Activated T-helper 1 cell treated with Interleukin-2 at 50 U/mL for 16 hours (primary cell): ENCODE data around the gene TMPRSS6.

Experiments used
- DNase-seq: peaks from one replicate; pipeline ENCODE4 v3.0.0-alpha.2; 2020; ENCODE audit warnings: low read depth

Gene TMPRSS6

GRCh38 chr22:37065961-37066360, 43.6 kb downstream of the TMPRSS6 start:
- DNase-seq, result no peak

GRCh38 chr22:37065180-37065579, 44.3 kb downstream of the TMPRSS6 start:
- DNase-seq, result no peak

- no peak for DNase-seq
Measured at GRCh38 chr22:37064553-37064952, 45.0 kb downstream of the TMPRSS6 start.

GRCh38 chr22:37063431-37064420, 45.8 kb downstream of the TMPRSS6 start:
- DNase-seq, result no peak

- no peak for DNase-seq
Measured at GRCh38 chr22:37062702-37063381, 46.7 kb downstream of the TMPRSS6 start.

- no peak for DNase-seq
Measured at GRCh38 chr22:37062376-37062675, 47.2 kb downstream of the TMPRSS6 start.

GRCh38 chr22:37061611-37062375, 47.7 kb downstream of the TMPRSS6 start:
- no peak for DNase-seq

- DNase-seq, result no peak
Measured at GRCh38 chr22:37060801-37061610, 48.5 kb downstream of the TMPRSS6 start.

- no peak for DNase-seq
Measured at GRCh38 chr22:37059876-37060449, 49.5 kb downstream of the TMPRSS6 start.

GRCh38 chr22:37058917-37059701, 50.4 kb downstream of the TMPRSS6 start:
- no peak for DNase-seq

GRCh38 chr22:37057796-37058510, 51.6 kb downstream of the TMPRSS6 start:
- no peak for DNase-seq

- DNase-seq, result no peak
Measured at GRCh38 chr22:37057226-37057625, 52.3 kb downstream of the TMPRSS6 start.

GRCh38 chr22:37056246-37056645, 53.3 kb downstream of the TMPRSS6 start:
- no peak for DNase-seq

- no peak for DNase-seq
Measured at GRCh38 chr22:37054600-37055365, 54.7 kb downstream of the TMPRSS6 start.

GRCh38 chr22:37054056-37054395, 55.5 kb downstream of the TMPRSS6 start:
- DNase-seq, result no peak

GRCh38 chr22:37053310-37054055, 56.0 kb downstream of the TMPRSS6 start:
- DNase-seq, result no peak

GRCh38 chr22:37052386-37053309, 56.9 kb downstream of the TMPRSS6 start:
- no peak for DNase-seq
